ENCODE data around the gene FANCD2OS. TPM values are rescaled to one million over a fixed set of nuclear protein-coding genes. Genes with fewer than 3 reads are reported as not detected.
"Not testable (repeated sequence)": the region's sequence is repeated elsewhere in the genome, so short reads cannot be mapped to it uniquely, and the experiment has no call there.

The FANCD2OS gene
- total RNA-seq, 2 experiments from 2014 or later = not detected

DNA sequence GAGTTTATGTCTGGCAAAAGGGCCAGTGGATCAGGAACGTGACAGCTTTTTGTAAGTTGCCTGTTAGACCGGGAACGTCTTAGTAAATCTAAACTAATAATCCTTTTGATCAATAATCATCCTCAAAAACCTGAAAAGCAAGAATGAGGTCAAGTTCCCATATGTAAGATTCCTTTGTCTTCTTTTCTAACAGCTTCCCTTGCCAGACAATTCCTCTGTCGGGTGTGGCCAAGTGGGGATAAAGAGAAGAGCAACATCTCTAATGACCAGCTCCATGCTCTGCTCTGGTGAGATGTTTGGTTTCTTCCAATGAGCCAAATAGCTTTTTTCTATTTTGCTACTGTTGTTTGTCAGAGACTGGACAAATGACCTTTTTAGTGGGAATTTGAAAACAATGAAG, 19.8 kb downstream of the FANCD2OS start:
- DNase-seq = no peak
- H3K27ac Mint-ChIP-seq = no peak overlapping the region
- H3K4me3 Mint-ChIP-seq = no peak overlapping the region
- no peaks in the 10 kb centered on the region for H3K27me3 Mint-ChIP-seq
- no peaks in the 10 kb centered on the region for H3K9me3 Mint-ChIP-seq
- POLR2A ChIA-PET = no interaction called here
- H3K36me3 Mint-ChIP-seq (ENCODE audit: low read depth) = peaks cover 41% of the 10 kb centered on the region
- CTCF ChIA-PET = interaction anchor here (1.2 kb wide), 1 partner anchor 282 kb away, joined by 3 read pairs; no protein-coding TSS in a partner anchor
- no peaks in the 10 kb centered on the region for H3K4me1 Mint-ChIP-seq

DNA sequence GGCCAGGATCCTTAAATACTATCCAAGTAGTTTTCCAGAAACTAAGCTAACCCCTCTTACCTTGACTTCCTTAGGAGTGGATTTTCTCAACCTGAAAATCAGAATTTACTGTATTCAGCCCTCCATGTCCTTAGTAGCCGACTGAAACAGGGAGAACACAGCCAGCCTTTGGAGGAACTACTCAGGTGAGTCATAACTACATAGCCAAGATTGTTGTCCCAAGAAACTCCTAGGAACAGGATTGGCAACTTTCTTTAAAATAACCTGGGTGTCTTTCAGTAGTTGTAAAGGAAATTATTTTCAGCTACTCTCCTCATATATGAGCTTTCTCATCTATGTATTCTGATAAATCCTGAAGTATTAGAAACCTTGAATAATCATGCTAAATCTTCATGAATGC, 22.3 kb downstream of the FANCD2OS start:
- ChIA-PET POLR2A (no interaction called here), CTCF (interaction anchor here (1.2 to 1.5 kb wide), 2 partner anchors 9 to 202 kb away, joined by 3 read pairs; no protein-coding TSS in a partner anchor)
- Mint-ChIP-seq H3K9me3 (no peaks in the 10 kb centered on the region), H3K4me3 (no peak overlapping the region), H3K4me1 (no peaks in the 10 kb centered on the region), H3K27ac (no peak overlapping the region), H3K36me3 (ENCODE audit: low read depth) (peaks cover 46% of the 10 kb centered on the region), H3K27me3 (no peaks in the 10 kb centered on the region)
- DNase-seq = no peak

DNA sequence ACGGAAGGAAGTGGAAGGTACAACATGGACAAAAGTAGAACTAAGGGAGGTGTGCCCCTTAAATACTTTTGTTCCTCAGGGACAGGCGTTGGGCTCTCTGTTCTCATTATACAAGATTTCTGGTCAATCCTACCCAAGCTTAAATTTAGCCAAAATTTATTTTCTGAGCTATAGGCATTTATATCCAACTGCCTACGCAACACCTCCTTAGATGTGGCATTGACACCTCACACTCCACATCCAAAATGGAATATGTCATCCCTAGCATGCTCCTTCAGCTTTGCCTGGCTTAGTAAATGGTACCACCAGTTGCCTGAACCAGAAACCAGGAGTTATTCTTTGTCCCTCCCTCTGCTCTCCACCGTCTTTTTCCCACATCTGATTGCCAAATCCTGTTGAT, 26.2 kb downstream of the FANCD2OS start:
- POLR2A ChIA-PET = no interaction called here
- H3K27me3 Mint-ChIP-seq = no peaks in the 10 kb centered on the region
- no peaks in the 10 kb centered on the region for H3K9me3 Mint-ChIP-seq

DNA sequence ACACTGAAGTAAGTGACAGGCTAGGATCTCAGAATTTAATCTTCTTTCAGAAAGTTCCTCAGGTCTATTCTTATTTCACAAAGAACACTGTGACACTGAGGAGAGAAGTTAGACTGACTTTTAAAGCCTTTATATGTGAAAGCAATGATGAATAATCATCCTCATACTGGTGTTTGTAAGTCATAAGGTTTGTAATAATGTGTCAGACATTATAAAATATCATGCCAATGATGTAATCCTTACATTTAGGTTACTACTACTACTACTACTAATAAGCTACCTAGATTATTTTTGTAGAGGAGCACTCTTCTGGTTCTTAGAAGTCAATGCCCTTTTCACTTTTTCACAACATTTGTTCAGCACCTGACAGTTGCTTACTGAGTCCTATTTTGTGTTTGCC, 33.4 kb downstream of the FANCD2OS start:
- CTCF ChIA-PET = interaction anchor here (0.6 to 1.1 kb wide), 2 partner anchors 36 to 119 kb away, joined by 3 read pairs; no protein-coding TSS in a partner anchor
- Mint-ChIP-seq H3K9me3 (no peaks in the 10 kb centered on the region), H3K27ac (no peak overlapping the region), H3K4me3 (no peak overlapping the region), H3K27me3 (no peaks in the 10 kb centered on the region), H3K4me1 (no peaks in the 10 kb centered on the region), H3K36me3 (ENCODE audit: low read depth) (peaks cover 26% of the 10 kb centered on the region)
- POLR2A ChIA-PET = no interaction called here
- DNase-seq = no peak

More for the DNA sequence above, 26.2 kb downstream of the FANCD2OS start:
- DNase-seq = no peak
- CTCF ChIA-PET = interaction anchor here (2.3 kb wide), 1 partner anchor 27 kb away, joined by 5 read pairs; no protein-coding TSS in a partner anchor
- Mint-ChIP-seq H3K4me1 (no peaks in the 10 kb centered on the region), H3K4me3 (no peak overlapping the region), H3K36me3 (ENCODE audit: low read depth) (peaks cover 41% of the 10 kb centered on the region), H3K27ac (no peak overlapping the region)

DNA sequence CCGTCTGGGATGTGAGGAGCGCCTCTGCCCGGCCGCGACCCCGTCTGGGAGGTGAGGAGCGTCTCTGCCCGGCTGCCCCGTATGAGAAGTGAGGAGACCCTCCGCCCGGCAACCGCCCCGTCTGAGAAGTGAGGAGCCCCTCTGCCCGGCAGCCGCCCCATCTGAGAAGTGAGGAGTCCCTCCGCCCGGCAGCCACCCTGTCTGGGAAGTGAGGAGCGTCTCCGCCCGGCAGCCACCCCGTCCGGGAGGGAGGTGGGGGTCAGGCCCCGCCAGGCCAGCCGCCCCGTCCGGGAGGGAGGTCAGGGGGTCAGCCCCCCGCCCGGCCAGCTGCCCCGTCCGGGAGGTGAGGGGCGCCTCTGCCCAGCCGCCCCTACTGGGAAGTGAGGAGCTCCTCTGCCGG, 38.0 kb downstream of the FANCD2OS start:
- DNase-seq, CTCF ChIA-PET, POLR2A ChIA-PET, H3K9me3 Mint-ChIP-seq, H3K27me3 Mint-ChIP-seq, H3K4me1 Mint-ChIP-seq, H3K4me3 Mint-ChIP-seq, H3K27ac Mint-ChIP-seq: not testable (repeated sequence)
- peaks cover 48% of the 10 kb centered on the region for H3K36me3 Mint-ChIP-seq (ENCODE audit: low read depth)

DNA sequence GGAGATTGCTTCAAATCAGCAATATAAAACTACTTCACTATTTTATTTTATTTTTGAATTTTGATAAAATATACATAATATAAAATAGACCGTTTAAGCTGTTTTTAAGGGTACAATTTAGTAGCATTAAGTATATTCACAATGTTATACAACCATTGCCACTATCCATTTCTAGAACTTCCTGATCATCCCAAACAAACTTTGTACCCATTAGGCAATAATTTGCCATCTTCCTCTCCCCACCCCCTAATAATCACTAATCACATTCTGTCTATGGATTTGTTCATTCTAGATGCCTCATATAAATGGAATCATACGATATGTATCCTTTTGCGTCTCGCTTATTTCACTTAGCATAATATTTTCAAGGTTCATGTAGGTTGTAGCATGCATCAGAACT, 53.0 kb downstream of the FANCD2OS start:
- Mint-ChIP-seq H3K4me1 (no peaks in the 10 kb centered on the region), H3K4me3 (no peak overlapping the region), H3K27ac (no peak overlapping the region), H3K9me3 (no peaks in the 10 kb centered on the region), H3K36me3 (ENCODE audit: low read depth) (peaks cover 39% of the 10 kb centered on the region), H3K27me3 (no peaks in the 10 kb centered on the region)
- DNase-seq = no peak
- CTCF ChIA-PET = interaction anchor here (0.7 to 1.2 kb wide), 2 partner anchors 27 to 239 kb away, joined by 3 to 5 read pairs; no protein-coding TSS in a partner anchor
- POLR2A ChIA-PET = interaction anchor here (0.7 kb wide), 1 partner anchor 40 kb away, joined by 11 read pairs; no protein-coding TSS in a partner anchor

Other genes starting within 250 kb of the FANCD2OS start
- gene CIDEC, start 228.0 kb downstream of the FANCD2OS start, total RNA-seq = not detected
- 10 to 100 TPM; 29.6 to 30.6 TPM for gene JAGN1, start 217.6 kb downstream of the FANCD2OS start, total RNA-seq
- 1 to 10 TPM; 1.5 to 2.7 TPM for gene IL17RE, start 205.4 kb downstream of the FANCD2OS start, total RNA-seq
- gene IL17RC, start 191.2 kb downstream of the FANCD2OS start, total RNA-seq = under 1 TPM; 0.32 to 0.52 TPM
- gene CRELD1, start 174.4 kb downstream of the FANCD2OS start, total RNA-seq = 10 to 100 TPM; 13.9 to 16.0 TPM
- 1 to 10 TPM; 4.8 to 5.5 TPM for gene PRRT3, start 155.8 kb downstream of the FANCD2OS start, total RNA-seq
- gene EMC3, start 121.4 kb downstream of the FANCD2OS start, total RNA-seq = 10 to 100 TPM; 53.8 to 55.0 TPM
- gene FANCD2, start 81.8 kb downstream of the FANCD2OS start, total RNA-seq = 10 to 100 TPM; 61.2 to 68.1 TPM
- 100 to 1,000 TPM; 115 to 128 TPM for gene BRK1, start 7.4 kb upstream of the FANCD2OS start, total RNA-seq
- 10 to 100 TPM; 65.3 to 65.9 TPM for gene VHL, start 33.5 kb upstream of the FANCD2OS start, total RNA-seq
- gene IRAK2, start 56.7 kb upstream of the FANCD2OS start, total RNA-seq = 1 to 10 TPM; 1.6 to 1.9 TPM
- 10 to 100 TPM; 72.3 to 78.4 TPM for gene TATDN2, start 140.2 kb upstream of the FANCD2OS start, total RNA-seq
- gene GHRL, start 184.7 kb upstream of the FANCD2OS start, total RNA-seq = under 1 TPM; 0.30 to 0.56 TPM
- 10 to 100 TPM; 81.3 to 85.5 TPM for gene SEC13, start 212.9 kb upstream of the FANCD2OS start, total RNA-seq

Measured in activated CD4-positive, alpha-beta T cell treated with anti-CD3 and anti-CD28 coated beads, Interleukin-2, amount 10 ng/mL, durations not matched to agents 7 days and 5 days (primary cell).